Kidney epithelial cell (primary cell): ENCODE results near the gene NCAPH2. TPM values are rescaled to one million over a fixed set of nuclear protein-coding genes. Genes with fewer than 3 reads are reported as not detected.
"Not testable (repeated sequence)": the region's sequence is repeated elsewhere in the genome, so short reads cannot be mapped to it uniquely, and the experiment has no call there.

Source experiments
- DNase-seq: peaks from one replicate; pipeline ENCODE4 v3.0.0-alpha.2; 2010; ENCODE audit warnings: low read depth
- H3K27me3 ChIP-seq: 2 replicates; pipeline ENCODE4 v1.6.0; 2011; ENCODE audit warnings: low read length; ENCODE audit not compliant: control insufficient read depth, insufficient read depth
- H3K36me3 ChIP-seq: 2 replicates; pipeline ENCODE4 v1.5.1; 2011; ENCODE audit warnings: low read length; ENCODE audit not compliant: control insufficient read depth, insufficient read depth
- H3K4me3 ChIP-seq: 2 replicates; pipeline ENCODE4 v1.5.1; 2011; ENCODE audit warnings: low read depth, mild to moderate bottlenecking, control low read depth, low read length
- CTCF ChIP-seq: IDR thresholded peaks from 2 replicates; pipeline ENCODE4 v1.5.1; 2011; ENCODE audit warnings: mild to moderate bottlenecking, moderate library complexity, low read length, control low read depth, inconsistent platforms; ENCODE audit not compliant: insufficient read depth, poor library complexity, severe bottlenecking
- total RNA-seq: library from RNA; depleted of rRNA; stranded (reverse); fragments of >200 nt; gene quantifications from 2 replicates; pipeline ENCODE4 v1.2.3, GENCODE V29; 2015

Gene NCAPH2
- total RNA-seq, 1 donor from 2014 or later = 50.2 TPM

DNA sequence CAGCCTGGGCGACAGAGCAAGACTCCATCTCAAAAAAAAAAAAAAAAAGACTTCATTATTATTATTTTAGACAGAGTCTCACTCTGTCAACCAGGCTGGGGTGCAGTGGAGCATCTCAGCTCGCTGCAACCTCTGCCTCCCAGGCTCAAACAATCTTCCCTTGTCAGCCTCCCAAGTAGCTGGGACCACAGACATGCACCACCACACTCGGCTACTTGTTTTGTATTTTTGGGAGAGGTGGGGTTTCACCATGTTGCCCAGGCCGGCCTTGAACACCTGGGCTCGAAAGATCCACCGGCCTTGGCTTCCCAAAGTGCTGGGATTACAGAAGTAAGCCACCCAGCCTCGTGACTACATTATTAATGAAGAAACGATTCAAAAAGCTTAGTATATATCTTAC is 27.1 kb downstream of the NCAPH2 start:
- no peak overlapping the region for H3K4me3 ChIP-seq
- no peak for DNase-seq
- H3K36me3 ChIP-seq = no peaks in the 10 kb centered on the region
- TF ChIP-seq CTCF = no peak
- peaks cover 15% of the 10 kb centered on the region for H3K27me3 ChIP-seq

DNA sequence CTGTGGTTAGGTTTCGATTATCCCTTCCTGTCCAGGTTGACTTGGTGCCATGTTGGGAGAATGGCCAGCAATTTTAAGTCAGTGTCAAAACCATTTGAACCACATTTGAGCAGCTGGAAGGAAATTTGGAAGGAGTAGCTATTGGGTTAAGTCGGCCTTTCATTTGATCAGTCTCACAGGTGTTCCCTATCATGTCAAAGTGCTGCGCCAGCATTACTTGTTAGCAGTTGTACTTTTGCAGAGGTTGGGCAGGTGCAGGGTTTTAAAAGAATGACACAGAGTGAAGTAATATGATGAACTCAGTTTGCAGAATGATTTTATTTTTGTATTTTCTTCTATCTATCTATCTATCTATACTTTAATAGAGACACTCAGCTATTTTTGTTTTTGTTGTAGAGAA is 28.2 kb downstream of the NCAPH2 start:
- H3K36me3 ChIP-seq = no peaks in the 10 kb centered on the region

GRCh38 chr22:50537765-50538164 is 29.7 kb downstream of the NCAPH2 start:
- DNase-seq = no peak
- H3K36me3 ChIP-seq = no peaks in the 10 kb centered on the region
- no peak for TF ChIP-seq CTCF
- H3K4me3 ChIP-seq = no peak overlapping the region
- no peaks in the 10 kb centered on the region for H3K27me3 ChIP-seq

More for the DNA sequence above, 28.2 kb downstream of the NCAPH2 start:
- TF ChIP-seq CTCF = no peak
- H3K27me3 ChIP-seq = peaks cover 6% of the 10 kb centered on the region
- H3K4me3 ChIP-seq = no peak overlapping the region
- no peak for DNase-seq

DNA sequence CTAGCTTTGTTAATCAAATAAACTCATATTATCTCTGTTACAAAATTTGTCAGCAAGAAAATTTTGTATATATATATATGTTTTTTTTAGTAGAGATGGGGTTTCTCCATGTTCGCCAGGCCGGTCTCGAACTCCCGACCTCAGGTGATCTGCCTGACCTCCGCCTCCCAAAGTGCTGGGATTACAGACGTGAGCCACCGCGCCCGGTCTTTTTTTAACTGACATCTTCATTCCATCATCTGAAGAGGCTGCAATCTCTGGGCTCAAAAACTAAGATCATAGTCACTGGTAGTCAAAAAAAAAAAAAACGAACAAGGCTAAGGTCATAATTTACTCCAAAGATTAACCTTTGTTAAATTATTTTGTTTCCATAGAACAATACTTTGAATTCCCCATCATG is 32.4 kb downstream of the NCAPH2 start:
- H3K27me3 ChIP-seq = peaks cover 8% of the 10 kb centered on the region
- TF ChIP-seq CTCF = no peak
- no peaks in the 10 kb centered on the region for H3K36me3 ChIP-seq
- H3K4me3 ChIP-seq = no peak overlapping the region
- DNase-seq = no peak

GRCh38 chr22:50541667-50542026 is 33.6 kb downstream of the NCAPH2 start:
- not testable (repeated sequence) for H3K4me3 ChIP-seq, DNase-seq, H3K36me3 ChIP-seq
- H3K27me3 ChIP-seq = peaks cover 21% of the 10 kb centered on the region

- no peak for TF ChIP-seq CTCF
- Histone ChIP-seq H3K27me3 (peaks cover 28% of the 10 kb centered on the region), H3K36me3 (no peaks in the 10 kb centered on the region), H3K4me3 (no peak overlapping the region)
- DNase-seq = no peak
Observed at GRCh38 chr22:50542416-50542927, 34.4 kb downstream of the NCAPH2 start.
